NCI-H1694 treated with DMSO at 0.1 percent for 48 hours (cell line): Measurements from ENCODE around the gene HTR1D.
"Not testable (repeated sequence)": the region's sequence is repeated elsewhere in the genome, so short reads cannot be mapped to it uniquely, and the experiment has no call there.

Experiments used
- DNase-seq: peaks from one replicate; lab custom pipeline; 2025; lab: John Stamatoyannopoulos, UW

The HTR1D gene, protein sequence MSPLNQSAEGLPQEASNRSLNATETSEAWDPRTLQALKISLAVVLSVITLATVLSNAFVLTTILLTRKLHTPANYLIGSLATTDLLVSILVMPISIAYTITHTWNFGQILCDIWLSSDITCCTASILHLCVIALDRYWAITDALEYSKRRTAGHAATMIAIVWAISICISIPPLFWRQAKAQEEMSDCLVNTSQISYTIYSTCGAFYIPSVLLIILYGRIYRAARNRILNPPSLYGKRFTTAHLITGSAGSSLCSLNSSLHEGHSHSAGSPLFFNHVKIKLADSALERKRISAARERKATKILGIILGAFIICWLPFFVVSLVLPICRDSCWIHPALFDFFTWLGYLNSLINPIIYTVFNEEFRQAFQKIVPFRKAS

DNA sequence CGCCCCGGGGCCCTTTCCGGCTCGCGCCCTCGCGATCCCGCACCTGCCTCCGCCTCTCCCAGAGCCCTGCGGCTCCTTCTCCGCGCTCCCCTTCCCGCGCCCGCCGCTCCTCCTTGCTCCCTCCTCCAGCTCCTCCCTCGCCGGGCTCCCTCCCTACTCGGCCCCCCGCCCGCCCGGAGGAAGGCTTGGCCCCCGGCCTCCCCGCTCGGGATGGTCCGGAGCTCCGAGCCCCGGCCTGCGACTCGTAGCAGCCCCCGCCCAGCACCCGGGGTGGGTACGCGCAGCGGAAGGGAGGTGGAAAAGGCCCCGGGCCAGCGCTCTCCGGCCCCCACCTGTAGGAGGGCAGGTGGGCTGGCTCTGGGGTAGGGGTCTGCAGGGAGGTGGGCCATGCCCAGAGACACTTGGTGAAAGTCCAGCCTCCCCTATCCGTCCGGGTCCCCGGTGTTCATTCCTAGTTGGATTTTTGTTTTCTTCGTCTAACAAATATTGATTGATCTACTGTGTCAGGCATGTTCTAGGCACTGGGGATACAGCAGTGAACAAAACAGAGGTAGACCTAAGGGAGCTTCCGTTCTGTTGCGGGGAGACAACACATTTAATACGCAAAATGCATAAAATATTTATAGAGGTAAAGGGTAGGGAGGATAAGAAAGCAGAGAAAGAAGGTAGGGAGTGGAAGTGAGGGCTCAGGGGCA is at the start of gene HTR1D:
Gene HTR1D (minus strand): TSS at position 82 of the 695 bp plus-strand sequence. CDS start 23,283 bp downstream, outside the sequence.
- DNase-seq, result no peak

DNA sequence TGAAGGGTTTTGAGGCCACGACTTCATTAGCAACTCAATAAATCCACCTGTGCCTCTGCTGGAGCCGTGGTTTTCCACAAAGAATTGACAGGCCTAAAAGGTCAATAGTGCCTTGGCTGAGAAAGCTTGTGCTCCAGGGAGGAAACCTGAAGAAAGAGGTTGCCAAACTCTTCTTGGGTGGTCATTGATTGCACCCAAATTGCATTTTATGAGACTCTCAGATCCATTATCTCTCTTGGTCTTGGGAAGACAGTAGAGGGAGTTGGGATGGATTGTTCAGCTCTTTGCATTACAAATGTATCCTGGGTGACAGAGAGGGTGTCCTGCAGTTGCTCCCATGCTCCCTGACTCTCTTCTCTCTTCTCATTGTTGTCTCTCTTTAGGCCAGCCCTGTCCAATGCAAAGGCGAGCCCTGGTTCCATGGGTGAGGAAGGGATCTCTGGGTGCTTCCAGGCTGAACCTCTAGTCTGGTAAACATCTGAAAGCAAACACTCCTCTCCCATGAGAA is 46.1 kb upstream of the HTR1D start:
- no peak for DNase-seq

DNA sequence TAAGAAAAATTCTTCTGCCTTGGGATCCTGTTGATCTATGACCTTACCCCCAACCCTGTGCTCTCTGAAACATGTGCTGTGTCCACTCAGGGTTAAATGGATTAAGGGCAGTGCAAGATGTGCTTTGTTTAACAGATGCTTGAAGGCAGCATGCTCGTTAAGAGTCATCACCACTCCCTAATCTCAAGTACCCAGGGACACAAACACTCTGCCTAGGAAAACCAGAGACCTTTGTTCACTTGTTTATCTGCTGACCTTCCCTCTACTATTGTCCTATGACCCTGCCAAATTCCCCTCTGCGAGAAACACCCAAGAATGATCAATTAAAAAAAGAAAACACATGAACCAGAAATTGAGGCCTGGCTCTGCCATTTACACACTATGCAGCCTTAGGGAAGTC is 40.8 kb upstream of the HTR1D start:
- not testable (repeated sequence) for DNase-seq

DNA sequence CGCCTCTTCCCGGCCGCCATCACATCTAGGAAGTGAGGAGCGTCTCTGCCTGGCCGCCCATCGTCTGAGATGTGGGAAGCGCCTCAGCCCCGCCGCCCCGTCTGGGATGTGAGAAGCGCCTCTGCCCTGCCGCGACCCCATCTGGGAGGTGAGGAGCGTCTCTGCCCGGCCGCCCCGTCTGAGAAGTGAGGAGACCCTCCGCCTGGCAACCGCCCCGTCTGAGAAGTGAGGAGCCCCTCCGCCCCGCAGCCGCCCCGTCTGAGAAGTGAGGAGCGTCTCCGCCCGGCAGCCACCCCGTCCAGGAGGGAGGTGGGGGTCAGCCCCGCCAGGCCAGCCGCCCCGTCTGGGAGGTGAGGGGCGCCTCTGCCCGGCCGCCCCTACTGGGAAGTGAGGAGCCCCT is 40.1 kb upstream of the HTR1D start:
- not testable (repeated sequence) for DNase-seq

DNA sequence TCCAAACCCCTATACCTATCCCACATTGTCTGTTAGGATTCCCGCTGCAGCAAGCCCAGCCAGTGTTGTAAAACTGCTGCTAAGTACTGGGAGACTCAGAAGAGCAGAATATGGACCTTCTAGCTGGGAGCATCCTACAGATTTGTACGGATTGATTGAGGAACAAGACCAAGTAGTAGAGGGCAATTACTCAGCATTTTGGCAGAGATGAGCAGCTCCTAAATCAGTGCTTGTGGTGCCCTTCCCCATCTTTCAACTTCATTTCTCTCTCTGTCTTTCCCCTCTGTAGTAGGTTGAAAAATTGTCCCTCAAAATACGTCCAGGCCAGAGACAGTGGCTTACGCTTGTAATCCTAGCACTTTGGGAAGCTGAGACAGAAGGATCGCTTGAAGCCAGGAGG is 37.3 kb upstream of the HTR1D start:
- DNase-seq, result no peak

DNA sequence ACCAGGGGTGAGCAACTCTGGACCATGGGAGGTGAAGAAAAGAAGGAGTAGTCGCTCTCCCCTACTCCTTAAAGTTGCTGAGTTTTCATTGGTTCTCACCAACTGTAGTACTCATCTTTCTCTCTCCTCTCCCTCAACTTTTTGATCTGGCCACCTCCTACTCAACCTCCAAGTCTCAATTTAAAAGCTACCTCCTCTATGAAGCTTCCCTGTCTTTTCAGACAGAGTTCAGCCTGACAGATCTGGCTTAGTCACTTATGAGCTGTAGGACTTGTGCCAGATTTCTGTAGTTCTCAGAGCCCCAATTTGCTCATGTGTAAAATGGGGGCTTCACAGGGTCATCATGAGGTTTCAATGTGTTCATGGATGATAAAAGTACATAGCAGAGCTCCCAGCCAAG is 34.5 kb upstream of the HTR1D start:
- no peak for DNase-seq

DNA sequence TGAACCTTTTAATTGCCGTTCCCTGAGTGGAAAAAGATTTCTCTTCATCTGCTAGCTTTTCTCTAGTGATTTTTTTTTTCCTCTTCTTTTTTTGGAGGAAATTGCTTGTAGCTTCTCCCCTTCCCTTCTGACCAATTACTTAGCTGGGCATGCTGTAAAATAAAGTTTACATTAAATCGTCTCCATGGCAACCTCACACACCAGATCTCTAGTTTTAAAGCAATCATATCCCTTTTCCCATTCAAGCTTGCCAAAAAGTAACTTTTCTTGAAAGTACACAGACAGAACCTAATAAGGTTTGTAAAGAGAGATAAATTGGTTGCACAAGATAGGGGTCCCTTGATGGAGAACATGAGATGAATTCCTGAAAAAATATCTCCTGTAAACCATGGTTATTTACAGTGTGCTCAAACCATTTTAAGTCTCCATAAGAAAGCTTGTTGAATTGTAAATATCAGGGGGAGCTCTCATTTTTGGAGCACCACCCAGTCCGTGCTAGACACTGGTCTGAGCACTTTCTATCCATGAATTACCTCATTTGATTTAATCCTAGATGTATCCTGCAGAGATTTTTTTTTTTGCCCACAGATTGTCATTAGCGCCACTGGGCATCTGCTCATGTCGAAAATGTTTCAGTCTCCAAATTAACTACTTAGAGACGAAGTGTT is 32.6 kb upstream of the HTR1D start:
- DNase-seq, result no peak

DNA sequence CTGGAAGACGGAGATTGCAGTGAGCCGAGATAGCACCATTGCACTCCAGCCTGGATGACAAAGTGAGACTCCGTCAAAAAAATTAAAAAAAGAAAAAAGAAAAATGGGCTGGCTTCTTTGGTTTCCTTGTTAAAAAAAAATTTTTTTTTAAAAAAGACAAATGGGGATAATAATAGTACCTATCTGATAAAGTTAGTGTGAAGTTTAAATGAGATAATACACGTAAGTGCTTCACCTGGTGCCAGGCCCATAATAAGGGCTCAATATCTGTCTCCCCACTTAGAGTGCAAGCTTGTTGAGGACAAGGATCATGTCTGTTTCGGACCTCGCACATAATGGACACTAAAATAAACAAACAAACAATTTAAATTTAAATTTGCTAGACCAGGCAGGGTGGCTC is 30.0 kb upstream of the HTR1D start:
- DNase-seq, result no peak

DNA sequence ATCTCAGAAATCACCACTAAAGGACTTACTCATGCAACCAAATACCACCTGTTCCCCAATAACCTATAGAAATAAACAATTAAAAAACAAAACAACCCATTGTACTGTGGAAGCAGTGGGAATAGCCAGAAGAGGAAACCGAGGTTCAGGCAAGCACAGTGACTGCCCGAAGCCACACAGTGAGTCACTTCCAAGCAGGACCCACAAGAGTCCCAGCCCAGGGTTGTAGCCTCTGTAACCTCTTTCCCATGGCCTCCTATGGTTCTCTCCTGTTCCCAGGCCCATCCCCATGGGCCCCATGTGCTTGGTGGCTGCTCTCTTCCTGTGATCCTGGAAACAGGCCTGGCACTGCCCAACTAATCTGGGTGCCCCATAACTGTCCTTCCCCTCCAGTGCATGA is 29.0 kb upstream of the HTR1D start:
- no peak for DNase-seq

DNA sequence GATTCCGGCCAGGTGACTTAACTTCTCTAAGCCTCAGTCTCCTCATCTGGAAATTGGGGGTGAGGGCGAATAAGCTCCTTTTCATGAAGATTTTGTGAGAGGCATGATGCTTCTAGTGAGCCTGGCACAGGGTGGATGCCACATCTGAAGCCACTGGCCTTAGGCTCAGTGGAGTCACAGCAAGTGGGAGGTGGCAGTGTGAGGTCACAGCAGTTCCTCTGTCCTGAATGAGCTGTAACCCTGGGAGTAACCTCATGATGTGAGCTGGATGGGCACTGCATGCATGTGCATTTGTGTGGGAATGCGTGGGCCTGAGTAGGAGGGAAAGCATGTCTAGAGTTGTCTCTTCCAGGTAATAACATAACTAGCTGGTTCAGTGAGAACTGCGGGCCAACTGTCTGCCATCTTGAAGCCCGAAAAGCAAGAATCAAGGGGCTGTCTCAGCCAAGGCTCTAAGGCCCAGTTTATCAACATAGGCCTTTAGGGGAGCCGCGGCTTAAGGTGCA is 27.0 kb upstream of the HTR1D start:
- no peak for DNase-seq

DNA sequence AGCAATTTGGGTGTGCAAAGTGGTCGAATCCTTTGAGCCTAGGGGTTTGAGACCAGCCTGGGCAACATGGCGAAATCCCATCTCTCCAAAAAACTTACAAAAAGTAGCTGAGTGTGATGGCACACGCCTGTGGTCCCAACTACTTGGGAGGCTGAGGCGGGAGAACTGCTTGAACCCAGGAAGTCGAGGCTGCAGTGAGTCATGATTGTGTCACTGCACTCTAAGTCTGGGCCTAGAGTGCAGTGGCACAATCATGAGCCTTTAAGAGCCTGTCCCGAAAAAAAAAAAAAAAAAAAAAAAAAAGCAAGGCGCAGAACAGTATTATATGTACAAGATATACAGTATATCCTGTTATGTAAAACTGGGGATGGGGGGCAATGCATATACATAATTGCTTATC is 25.1 kb upstream of the HTR1D start:
- no peak for DNase-seq

DNA sequence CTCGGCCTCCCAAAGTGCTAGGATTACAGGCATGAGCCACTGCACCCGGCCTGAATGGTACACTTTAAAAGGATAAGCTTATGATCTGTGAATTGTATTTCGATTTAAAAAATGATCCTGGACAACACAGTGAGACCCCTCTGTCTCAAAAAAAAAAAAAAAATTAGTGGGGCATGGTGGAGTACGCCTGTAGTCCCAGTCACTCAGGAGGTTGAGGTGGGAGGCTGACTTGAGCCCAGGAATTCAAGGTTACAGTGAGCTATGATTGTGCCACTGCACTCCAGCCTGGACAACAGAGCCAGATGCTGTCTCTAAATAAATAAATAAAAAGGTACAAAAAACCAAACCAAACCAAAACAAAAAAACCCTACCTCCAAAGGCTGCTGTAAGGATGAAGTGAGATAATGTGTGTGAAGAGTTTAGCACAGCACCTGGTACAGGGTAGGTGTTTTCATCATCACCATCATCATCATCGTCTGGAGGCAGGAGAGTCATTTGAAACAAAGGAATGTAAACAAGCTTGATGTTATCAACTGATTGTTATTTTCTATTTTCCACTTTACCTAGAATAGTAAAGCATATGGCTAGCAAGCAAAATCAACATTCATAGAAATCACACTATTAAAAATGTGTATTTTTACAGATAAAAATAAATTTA is 22.5 kb upstream of the HTR1D start:
- DNase-seq, result no peak

DNA sequence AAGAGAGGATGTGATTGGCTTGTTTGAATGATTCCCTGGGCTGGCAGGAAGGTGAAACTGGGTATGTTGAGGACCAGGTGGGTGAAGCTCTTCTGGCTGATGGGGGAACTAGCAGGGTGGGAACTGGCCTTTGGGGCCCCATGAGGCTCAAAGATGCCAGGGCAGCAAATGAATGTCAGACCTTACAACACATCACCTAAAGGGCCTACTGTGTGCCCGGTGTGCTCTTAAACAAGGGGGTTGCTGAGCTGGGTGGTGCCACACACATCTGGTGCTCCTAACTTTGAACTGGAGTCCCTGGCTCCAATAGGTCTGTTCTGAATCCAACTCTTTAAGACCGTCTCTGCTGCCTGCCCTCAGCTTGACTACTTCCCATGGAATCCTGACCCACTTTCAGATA is 21.3 kb upstream of the HTR1D start:
- no peak for DNase-seq

DNA sequence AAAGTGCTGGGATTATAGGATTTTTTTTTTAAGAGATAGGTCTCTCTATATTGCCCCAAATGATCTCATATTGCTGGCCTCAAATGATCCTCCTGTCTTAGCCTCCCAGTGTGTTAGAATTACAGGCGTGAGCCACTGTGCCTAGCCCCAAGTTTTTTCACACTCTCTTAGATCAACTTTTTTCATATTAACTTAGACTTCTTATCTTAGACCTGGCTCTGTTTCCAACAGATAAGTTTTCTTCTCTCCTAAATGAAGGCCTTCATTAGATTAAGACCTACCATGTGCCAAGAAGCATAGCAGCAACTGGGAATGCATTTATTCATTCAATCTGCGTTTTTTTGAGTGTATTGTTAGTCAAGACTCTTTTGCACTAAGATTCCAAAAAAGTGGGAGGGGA is 20.2 kb upstream of the HTR1D start:
- DNase-seq, result no peak

DNA sequence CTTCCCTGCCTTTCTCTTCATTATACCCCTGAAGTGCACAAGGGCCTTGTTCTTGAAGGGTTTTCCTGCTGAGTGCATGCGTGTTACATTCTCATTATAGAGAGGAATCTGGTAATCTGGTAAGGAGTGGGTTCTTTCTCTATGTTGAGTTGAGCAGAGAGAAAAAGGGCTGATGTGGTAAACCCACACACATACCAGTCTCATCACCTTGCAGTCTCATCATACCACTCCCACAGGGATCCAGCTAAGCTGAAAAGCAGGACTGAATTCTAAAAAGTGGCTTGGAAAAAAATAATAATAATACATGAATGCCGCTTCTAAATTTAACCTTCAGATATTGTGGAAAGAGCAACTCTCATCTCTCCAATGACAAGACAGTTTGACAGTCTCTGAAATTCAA is 10.5 kb upstream of the HTR1D start:
- no peak for DNase-seq

DNA sequence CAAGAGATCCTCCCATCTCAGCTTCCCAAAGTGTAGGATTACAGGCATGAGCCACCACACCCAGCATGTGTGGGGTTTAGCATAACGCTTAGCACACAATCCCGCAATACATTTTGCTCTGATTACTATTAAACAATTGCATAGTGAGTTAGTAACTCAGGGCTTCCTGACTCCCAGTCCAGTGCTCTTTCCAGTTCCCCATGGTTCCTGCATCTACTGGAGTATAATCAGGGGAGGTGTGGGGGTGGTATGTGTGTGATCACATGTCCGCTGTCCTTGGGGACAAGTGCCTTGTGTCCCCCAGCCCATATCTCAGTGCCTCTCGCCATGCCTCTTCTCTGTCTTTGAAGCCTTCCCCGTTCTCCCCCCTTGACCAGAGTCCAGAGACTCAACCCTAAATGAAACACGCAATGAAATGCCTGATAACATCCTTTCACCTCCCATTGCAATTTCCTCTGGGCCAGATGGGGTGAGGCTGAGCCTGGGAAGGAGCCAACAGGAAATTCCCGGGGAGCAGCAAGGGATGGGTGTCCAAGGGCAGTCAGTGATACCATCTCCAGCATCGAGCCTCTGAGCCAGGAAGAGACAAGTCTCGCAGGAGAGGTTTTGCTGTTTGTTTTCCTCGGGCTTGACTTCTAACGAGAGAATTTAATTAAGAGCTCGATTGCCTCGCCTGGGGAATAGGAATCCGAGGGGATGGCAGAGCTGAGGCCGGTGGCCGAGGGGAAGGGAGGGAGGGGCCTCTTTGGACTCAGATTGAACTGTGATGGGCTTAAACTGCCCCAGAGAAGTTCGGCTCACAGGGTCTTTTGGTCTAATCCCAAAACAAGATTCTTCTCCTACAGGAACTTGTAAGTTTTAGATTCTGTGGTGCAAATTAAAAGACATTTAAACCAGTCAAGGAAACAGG is 7.7 kb upstream of the HTR1D start:
- DNase-seq, result no peak

DNA sequence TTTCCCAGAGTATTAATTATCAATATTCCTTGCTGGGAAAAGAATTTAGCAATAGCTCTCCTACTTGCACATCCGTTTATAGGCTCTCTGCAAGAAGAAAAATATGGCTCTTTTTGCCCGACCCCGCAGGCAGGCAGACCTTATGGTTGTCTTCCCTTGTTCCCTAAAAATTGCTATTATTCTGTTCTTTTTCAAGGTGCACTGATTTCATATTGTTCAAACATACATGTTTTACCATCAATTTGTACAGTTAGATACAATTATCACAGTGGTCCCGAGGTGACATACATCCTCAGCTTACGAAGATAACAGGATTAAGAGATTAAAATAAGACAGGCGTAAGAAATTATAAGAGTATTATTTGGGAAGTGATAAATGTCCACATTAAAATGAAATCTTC is 6.7 kb upstream of the HTR1D start:
- DNase-seq, result not testable (repeated sequence)

DNA sequence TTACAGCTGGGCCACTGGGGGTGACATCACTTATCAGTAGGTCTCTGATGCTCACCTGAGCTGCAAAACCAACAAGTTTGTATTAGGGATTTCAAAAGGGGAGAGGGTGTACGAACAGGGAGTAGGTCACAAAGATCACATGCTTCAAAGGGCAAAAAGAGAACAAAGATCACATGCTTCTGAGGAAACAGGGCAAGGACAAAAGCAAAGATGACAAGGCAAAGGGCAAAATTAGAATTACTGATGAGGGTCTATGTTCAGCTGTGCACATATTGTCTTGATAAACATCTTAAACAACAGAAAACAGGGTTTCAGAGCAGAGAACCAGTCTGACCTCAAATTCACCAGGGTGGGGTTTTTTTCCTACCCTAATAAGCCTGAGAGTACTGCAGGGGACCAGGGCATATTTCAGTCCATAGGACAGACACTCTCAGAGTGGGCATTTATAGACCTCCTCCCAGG is 6.2 kb upstream of the HTR1D start:
- not testable (repeated sequence) for DNase-seq

DNA sequence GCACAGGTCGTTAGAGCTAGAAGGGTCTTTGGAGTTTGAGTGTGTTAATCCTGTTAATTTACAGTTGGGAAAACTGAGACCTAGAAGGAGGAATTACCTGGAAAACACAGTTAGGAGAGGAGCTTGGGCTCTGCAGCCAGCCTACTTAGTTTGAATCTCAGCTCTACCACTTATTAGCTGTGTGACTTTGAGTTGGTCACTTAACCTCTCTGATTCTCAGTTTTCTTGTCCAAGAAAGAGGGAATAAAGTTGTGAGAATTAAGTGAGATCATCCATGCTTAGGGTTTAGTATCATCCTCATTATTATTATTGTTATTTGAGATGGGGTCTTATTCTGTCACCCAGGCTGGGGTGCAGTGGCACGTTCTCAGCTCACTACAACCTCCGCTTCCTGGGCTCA is 5.4 kb upstream of the HTR1D start:
- no peak for DNase-seq

DNA sequence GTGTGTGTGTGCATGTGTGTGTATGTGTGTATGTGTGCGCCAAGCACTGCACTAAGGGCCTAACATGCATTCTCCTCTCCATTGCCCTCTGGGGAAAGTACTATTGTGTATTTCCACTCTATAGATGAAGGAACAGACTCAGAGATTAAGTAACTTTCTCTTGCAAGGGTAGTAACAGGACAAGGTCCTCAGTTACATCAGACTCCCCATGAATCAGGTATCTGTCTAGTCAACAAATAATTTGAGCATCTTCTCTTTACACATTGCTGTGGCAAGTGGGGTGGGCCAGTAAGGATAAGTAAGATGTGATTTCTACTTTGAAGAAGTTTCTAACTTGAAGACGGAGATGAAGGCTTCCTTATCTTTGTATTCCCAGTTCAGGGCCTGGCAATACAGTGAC is 5.0 kb upstream of the HTR1D start:
- DNase-seq, result no peak

DNA sequence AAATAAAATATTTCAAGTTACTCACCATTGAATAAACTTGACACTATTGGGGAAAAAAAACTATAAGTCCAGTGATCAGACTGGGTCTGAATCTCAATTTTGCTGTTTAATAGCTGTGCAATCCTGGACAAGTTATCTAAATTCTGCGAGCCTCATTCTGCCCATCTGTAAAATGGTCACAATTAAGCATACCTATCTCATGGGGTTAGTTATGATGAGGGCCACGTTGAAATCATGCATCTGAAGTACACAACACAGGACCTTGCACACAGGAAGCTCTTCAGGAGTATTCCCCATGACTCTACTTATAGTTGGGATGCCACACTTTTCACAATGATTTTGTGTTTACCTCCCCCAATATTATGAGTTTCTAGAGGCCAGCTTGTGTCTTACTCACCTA is 3.8 kb upstream of the HTR1D start:
- DNase-seq, result no peak
